Calu3 (cell line): ENCODE data around the gene DCLK2. TPM values are rescaled to one million over a fixed set of nuclear protein-coding genes. Genes with fewer than 3 reads are reported as not detected.
A peak's percentile ranks its signal among the peaks of the same experiment; 100 is the strongest.

ENCODE experiments used
- BruUV-seq: library from RNA; stranded (reverse); fragments of 400-500 nt; replicated peaks from 2 replicates; lab custom pipeline; 2021; lab: Mats Ljungman, UMichigan
- CTCF ChIA-PET: fragments of 300-600 bp; sonication (Branson Sonifier 250); formaldehyde crosslinking; loops from one replicate; lab custom pipeline; 2022; ENCODE audit warnings: antibody characterized with exemption; lab: Charles Lee
- DNase-seq: peaks from one replicate; pipeline ENCODE4 v3.0.0; 2022
- H3K27ac Mint-ChIP-seq: one replicate; pipeline ENCODE4 v1.8.0; 2022; ENCODE audit warnings: mixed read lengths; ENCODE audit not compliant: unreplicated experiment
- H3K27me3 Mint-ChIP-seq: one replicate; pipeline ENCODE4 v1.8.0; 2022; ENCODE audit warnings: mixed read lengths; ENCODE audit not compliant: unreplicated experiment
- H3K36me3 Mint-ChIP-seq: one replicate; pipeline ENCODE4 v1.8.0; 2022; ENCODE audit warnings: mild to moderate bottlenecking, moderate library complexity, mixed read lengths; ENCODE audit not compliant: insufficient read depth, unreplicated experiment
- H3K4me1 Mint-ChIP-seq: one replicate; pipeline ENCODE4 v1.8.0; 2022; ENCODE audit warnings: mild to moderate bottlenecking, low read depth, mixed read lengths; ENCODE audit not compliant: unreplicated experiment
- H3K4me3 Mint-ChIP-seq: one replicate; pipeline ENCODE4 v1.8.0; 2022; ENCODE audit warnings: mild to moderate bottlenecking, low read depth, moderate library complexity, mixed read lengths; ENCODE audit not compliant: unreplicated experiment
- H3K9me3 Mint-ChIP-seq: one replicate; pipeline ENCODE4 v1.8.0; 2022; ENCODE audit warnings: low read depth, mixed read lengths; ENCODE audit not compliant: unreplicated experiment
- intact Hi-C: fragments of 100-400 bp; cut with micrococcal nuclease; formaldehyde crosslinking; loops from one replicate; pipeline ENCODE4 v1.10.0; 2022; ENCODE audit not compliant: unreplicated experiment
- total RNA-seq: library from RNA; stranded (reverse); gene quantifications from 2 replicates; pipeline ENCODE4 v1.2.3, GENCODE V29; 2022
- TF ChIP-seq, protein P1 (sequence below): fragments of 200-600 bp; IDR thresholded peaks from one replicate; pipeline ENCODE4 v1.8.0; 2022; ENCODE audit warnings: antibody characterized with exemption; ENCODE audit not compliant: unreplicated experiment

The DCLK2 gene
- total RNA-seq, 1 experiment from 2014 or later: 0.31 TPM

DNA sequence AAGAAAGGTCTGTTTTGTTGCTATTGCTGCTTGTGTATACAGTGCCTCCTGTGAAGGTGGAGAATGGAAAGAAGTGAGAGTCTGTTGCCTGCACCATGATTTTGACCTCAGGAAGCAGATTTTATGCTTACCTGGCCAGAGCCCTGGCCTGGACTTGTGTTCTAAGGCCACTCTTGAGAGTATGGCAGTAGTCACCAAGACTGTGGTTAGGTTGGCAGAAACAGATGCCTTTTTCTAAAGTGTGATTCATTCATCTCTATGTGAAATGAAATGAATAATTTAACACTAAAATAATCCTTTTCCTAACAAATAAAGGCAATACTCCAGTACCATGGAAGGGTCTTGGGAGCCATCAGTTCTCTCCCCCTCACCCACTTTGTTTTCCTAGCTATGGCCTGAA lies 161.8 kb downstream of the DCLK2 start:
- Mint-ChIP-seq H3K36me3 (no peaks in the 10 kb centered on the region), H3K27me3 (no peaks in the 10 kb centered on the region), H3K9me3 (no peaks in the 10 kb centered on the region), H3K4me3 (no peak overlapping the region), H3K4me1 (no peaks in the 10 kb centered on the region), H3K27ac (no peak overlapping the region)
- DNase-seq: no peak
- BruUV-seq: no TSS peak
- CTCF ChIA-PET: no interaction called here
- TF ChIP-seq, protein P1, sequence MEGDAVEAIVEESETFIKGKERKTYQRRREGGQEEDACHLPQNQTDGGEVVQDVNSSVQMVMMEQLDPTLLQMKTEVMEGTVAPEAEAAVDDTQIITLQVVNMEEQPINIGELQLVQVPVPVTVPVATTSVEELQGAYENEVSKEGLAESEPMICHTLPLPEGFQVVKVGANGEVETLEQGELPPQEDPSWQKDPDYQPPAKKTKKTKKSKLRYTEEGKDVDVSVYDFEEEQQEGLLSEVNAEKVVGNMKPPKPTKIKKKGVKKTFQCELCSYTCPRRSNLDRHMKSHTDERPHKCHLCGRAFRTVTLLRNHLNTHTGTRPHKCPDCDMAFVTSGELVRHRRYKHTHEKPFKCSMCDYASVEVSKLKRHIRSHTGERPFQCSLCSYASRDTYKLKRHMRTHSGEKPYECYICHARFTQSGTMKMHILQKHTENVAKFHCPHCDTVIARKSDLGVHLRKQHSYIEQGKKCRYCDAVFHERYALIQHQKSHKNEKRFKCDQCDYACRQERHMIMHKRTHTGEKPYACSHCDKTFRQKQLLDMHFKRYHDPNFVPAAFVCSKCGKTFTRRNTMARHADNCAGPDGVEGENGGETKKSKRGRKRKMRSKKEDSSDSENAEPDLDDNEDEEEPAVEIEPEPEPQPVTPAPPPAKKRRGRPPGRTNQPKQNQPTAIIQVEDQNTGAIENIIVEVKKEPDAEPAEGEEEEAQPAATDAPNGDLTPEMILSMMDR: no peak
- intact Hi-C loops: loop anchor here (5.0 kb wide), 1 partner anchor 228 kb away; no protein-coding TSS in a partner anchor

DNA sequence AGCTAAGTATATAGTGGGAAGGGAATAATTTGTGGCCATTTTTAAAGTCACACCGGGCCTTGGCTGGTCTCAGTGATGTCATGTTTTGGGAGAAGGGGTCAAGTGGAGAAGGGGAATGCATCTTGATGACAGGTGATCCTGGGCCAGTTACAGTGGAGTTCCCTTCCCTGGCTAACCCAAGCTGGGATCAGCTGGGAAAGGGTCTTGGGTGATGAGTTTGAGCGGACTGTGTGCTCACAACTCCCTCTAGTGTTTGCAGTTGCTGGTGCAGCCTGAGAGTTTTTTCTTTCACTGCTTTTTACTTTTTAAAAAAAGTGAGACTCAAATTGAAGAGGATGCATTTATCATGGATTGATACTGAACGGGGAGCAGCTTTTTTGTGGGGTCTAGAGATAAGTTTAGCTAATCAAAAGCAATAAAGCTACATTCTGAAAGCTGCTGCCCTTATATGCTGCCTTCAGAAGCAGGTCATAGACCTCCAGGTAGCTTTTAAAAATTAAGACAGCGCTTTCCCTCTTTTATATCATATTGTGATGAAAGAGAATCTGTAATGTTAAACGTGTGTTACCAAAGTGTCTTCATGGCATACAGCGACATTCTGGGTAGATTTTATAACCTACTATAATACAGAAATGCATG lies 164.7 kb downstream of the DCLK2 start:
- no peaks in the 10 kb centered on the region for H3K36me3 Mint-ChIP-seq
- DNase-seq: peak; percentile 18
- H3K27ac Mint-ChIP-seq: no peak overlapping the region
- TF ChIP-seq, protein P1: peak; percentile 42
- CTCF ChIA-PET: interaction anchor here (1.0 kb wide), 1 partner anchor 245 kb away, joined by 3 read pairs; no protein-coding TSS in a partner anchor
- intact Hi-C loops: loop anchor here (5.0 kb wide), 1 partner anchor 231 kb away; no protein-coding TSS in a partner anchor
- no peaks in the 10 kb centered on the region for H3K4me1 Mint-ChIP-seq
- H3K9me3 Mint-ChIP-seq: no peaks in the 10 kb centered on the region
- H3K4me3 Mint-ChIP-seq: no peak overlapping the region
- no TSS peak for BruUV-seq
- H3K27me3 Mint-ChIP-seq: no peaks in the 10 kb centered on the region

DNA sequence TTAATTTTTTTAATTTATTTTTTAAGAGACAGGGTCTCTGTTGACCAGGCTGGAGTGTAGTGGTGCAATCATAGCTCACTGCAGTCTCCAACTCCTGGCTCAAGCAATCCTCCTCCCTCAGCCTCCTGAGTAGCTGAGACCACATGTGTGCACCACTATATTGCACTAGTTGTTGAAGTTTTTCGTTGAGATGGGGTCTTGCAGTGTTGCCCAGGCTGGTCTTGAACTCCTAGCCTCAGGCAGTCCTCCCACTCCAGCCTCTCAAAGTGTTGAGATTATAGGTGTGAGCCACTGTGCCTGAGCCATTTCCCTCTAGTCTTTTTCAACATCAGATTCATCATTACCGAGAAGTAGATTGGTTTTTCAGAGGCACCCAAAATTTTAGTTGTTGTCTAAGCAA lies 165.7 kb downstream of the DCLK2 start:
- BruUV-seq: no TSS peak
- intact Hi-C loops: loop anchor here (5.0 kb wide), 1 partner anchor 232 kb away; no protein-coding TSS in a partner anchor
- no peaks in the 10 kb centered on the region for H3K27me3 Mint-ChIP-seq
- no peaks in the 10 kb centered on the region for H3K36me3 Mint-ChIP-seq
- H3K4me3 Mint-ChIP-seq: no peak overlapping the region
- TF ChIP-seq, protein P1: no peak
- DNase-seq: no peak
- no peaks in the 10 kb centered on the region for H3K9me3 Mint-ChIP-seq
- CTCF ChIA-PET: interaction anchor here (0.7 to 1.8 kb wide), 2 partner anchors 80 to 236 kb away, joined by 3 to 4 read pairs; no protein-coding TSS in a partner anchor
- no peaks in the 10 kb centered on the region for H3K4me1 Mint-ChIP-seq
- no peak overlapping the region for H3K27ac Mint-ChIP-seq

DNA sequence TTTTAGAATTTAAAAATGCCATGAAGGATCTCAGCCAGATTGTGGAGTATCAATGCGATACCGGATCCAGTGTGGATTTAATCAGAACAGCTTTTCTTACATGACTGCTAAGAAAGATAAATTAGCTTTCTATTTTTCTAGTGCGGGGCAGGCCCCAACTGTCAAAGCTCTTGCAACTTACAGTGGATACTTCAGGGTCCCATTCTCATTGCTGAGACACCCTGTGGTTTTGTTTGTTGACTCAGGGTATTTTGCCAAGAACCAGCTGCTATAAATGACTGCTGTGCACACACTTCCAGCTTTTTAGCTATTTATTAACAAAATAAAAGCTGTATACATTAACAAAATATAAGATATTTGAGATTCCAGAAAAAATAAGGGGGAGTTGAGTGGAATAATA lies 166.4 kb downstream of the DCLK2 start:
- BruUV-seq: no TSS peak
- no peaks in the 10 kb centered on the region for H3K9me3 Mint-ChIP-seq
- no peaks in the 10 kb centered on the region for H3K4me1 Mint-ChIP-seq
- CTCF ChIA-PET: interaction anchor here (1.1 to 1.8 kb wide), 2 partner anchors 13 to 237 kb away, joined by 3 to 4 read pairs; no protein-coding TSS in a partner anchor
- H3K27ac Mint-ChIP-seq: no peak overlapping the region
- TF ChIP-seq, protein P1: no peak
- H3K4me3 Mint-ChIP-seq: no peak overlapping the region
- intact Hi-C loops: loop anchor here (5.0 kb wide), 1 partner anchor 232 kb away; no protein-coding TSS in a partner anchor
- H3K36me3 Mint-ChIP-seq: no peaks in the 10 kb centered on the region
- DNase-seq: no peak
- H3K27me3 Mint-ChIP-seq: no peaks in the 10 kb centered on the region
